Right lobe of liver (tissue), 4 donors: Measurements from ENCODE around the gene LDLRAD3.

ENCODE experiments used
- POLR2A ChIP-seq: fragments of 450-650 bp; IDR thresholded peaks from one replicate; pipeline ENCODE4 v1.6.1; 2017; ENCODE audit warnings: antibody characterized with exemption, mild to moderate bottlenecking
- TF ChIP-seq, protein P1 (sequence below), 4 donors: fragments of 200-600 bp in 3 of 4; fragments of 450-650 bp in 1 of 4; IDR thresholded peaks; one replicate each; pipeline versions ENCODE4 v1.5.1 to v1.8.0; 2016 to 2022; ENCODE audit warnings: antibody characterized with exemption in 4 of 4, mild to moderate bottlenecking in 2 of 4
- donor health status: DM: no; HTN: no; CAD: no.
- donor health status: DM: no; HTN: no; CAD: no.
- donor health status: DM: no; HTN: yes; CAD: no.

DNA sequence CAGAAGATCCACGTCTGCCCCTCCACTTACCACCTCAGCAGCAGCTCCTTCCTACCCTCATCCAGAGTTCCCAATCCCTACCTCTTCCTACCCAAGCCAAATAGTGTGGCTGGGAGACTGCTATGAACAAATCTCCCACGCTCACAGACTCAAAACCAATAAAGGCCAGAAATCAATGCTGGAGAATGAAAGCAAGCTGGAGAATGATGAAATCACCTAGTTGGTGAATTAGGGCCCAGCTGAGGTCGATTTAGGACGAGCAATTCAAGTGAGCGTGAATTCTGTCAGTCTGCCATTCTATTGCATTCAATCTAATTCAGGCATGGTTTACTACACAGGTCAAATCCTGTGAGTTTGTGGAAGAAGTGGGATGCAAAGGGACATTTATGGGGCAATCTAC is 322.9 kb downstream of the LDLRAD3 start:
- TF ChIP-seq, protein P1, sequence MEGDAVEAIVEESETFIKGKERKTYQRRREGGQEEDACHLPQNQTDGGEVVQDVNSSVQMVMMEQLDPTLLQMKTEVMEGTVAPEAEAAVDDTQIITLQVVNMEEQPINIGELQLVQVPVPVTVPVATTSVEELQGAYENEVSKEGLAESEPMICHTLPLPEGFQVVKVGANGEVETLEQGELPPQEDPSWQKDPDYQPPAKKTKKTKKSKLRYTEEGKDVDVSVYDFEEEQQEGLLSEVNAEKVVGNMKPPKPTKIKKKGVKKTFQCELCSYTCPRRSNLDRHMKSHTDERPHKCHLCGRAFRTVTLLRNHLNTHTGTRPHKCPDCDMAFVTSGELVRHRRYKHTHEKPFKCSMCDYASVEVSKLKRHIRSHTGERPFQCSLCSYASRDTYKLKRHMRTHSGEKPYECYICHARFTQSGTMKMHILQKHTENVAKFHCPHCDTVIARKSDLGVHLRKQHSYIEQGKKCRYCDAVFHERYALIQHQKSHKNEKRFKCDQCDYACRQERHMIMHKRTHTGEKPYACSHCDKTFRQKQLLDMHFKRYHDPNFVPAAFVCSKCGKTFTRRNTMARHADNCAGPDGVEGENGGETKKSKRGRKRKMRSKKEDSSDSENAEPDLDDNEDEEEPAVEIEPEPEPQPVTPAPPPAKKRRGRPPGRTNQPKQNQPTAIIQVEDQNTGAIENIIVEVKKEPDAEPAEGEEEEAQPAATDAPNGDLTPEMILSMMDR (IDR thresholded peaks at IDR 0.05), result no peak
- no peak for TF ChIP-seq POLR2A
